Thyroid gland (tissue), 4 donors: ENCODE measurements around the gene GRM2. TPM values are rescaled to one million over a fixed set of nuclear protein-coding genes. Genes with fewer than 3 reads are reported as not detected.

ENCODE experiments used
- DNase-seq, 2 donors: peaks; one replicate each; pipeline ENCODE4 v3.0.0-alpha.2; 2019
- H3K27ac ChIP-seq, 3 donors: fragments of 200-600 bp; sonication (generic); 1 replicate in 2 of 3; 2 replicates in 1 of 3; pipeline ENCODE4 v1.5.1; 2016 to 2019; ENCODE audit warnings: mild to moderate bottlenecking in 1 of 3, moderate library complexity in 1 of 3
- H3K27me3 ChIP-seq: fragments of 200-600 bp; sonication (generic); one replicate; pipeline ENCODE4 v1.5.1; 2019
- H3K36me3 ChIP-seq, 2 donors: fragments of 200-600 bp; sonication (generic); one replicate each; pipeline ENCODE4 v1.5.1; 2016 to 2019
- H3K4me1 ChIP-seq, 2 donors: fragments of 200-600 bp; sonication (generic); one replicate each; pipeline ENCODE4 v1.5.1; 2017 to 2019
- H3K4me3 ChIP-seq, 3 donors: fragments of 200-600 bp; sonication (generic); replicated peaks in 1 of 3; 1 replicate in 2 of 3; 2 replicates in 1 of 3; pipeline ENCODE4 v1.5.1; 2016; ENCODE audit warnings: mild to moderate bottlenecking in 1 of 3
- H3K9me3 ChIP-seq: fragments of 200-600 bp; sonication (generic); one replicate; pipeline ENCODE4 v1.5.1; 2017
- POLR2A ChIP-seq, 2 donors: fragments of 450-650 bp; IDR thresholded peaks; one replicate each; pipeline ENCODE4 v1.6.1; 2017; ENCODE audit warnings: antibody characterized with exemption in 2 of 2, mild to moderate bottlenecking in 2 of 2, moderate library complexity in 1 of 2
- WGBS, 2 donors: methylation state at CpG; one replicate each; pipeline ENCODE4 v1.1.5; 2017; 5-methylcytosine and 5-hydroxymethylcytosine counted together
- intact Hi-C: fragments of 100-400 bp; cut with DNase I; formaldehyde crosslinking; loops from one replicate; pipeline ENCODE4 v1.15.1; 2023
- total RNA-seq, 4 donors: library from RNA; depleted of rRNA; stranded (reverse); fragments of >200 nt; gene quantifications; one replicate each; pipeline ENCODE4 v1.2.3, GENCODE V29; 2016
- TF ChIP-seq, protein P1 (sequence below), 6 experiments: fragments of 200-600 bp in 3 of 6; fragments of 450-650 bp in 3 of 6; sonication (generic) in 3 of 6; IDR thresholded peaks; one replicate each; pipeline ENCODE4 v1.5.1; 2016 to 2019; ENCODE audit warnings: antibody characterized with exemption in 6 of 6, mild to moderate bottlenecking in 2 of 6, inconsistent platforms in 1 of 6, moderate library complexity in 1 of 6

GRM2 gene
- total RNA-seq, 4 donors from 2014 or later: 0.20 to 0.81 (median 0.45) TPM; not detected in 1

DNA sequence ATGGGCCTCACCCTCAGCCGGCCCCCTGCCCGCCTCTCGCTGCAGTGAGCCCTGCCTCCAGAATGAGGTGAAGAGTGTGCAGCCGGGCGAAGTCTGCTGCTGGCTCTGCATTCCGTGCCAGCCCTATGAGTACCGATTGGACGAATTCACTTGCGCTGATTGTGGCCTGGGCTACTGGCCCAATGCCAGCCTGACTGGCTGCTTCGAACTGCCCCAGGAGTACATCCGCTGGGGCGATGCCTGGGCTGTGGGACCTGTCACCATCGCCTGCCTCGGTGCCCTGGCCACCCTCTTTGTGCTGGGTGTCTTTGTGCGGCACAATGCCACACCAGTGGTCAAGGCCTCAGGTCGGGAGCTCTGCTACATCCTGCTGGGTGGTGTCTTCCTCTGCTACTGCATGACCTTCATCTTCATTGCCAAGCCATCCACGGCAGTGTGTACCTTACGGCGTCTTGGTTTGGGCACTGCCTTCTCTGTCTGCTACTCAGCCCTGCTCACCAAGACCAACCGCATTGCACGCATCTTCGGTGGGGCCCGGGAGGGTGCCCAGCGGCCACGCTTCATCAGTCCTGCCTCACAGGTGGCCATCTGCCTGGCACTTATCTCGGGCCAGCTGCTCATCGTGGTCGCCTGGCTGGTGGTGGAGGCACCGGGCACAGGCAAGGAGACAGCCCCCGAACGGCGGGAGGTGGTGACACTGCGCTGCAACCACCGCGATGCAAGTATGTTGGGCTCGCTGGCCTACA is 8.5 kb downstream of the GRM2 start:
- intact Hi-C loops: no loop called here
- H3K9me3 ChIP-seq: no peaks in the 10 kb centered on the region

DNA sequence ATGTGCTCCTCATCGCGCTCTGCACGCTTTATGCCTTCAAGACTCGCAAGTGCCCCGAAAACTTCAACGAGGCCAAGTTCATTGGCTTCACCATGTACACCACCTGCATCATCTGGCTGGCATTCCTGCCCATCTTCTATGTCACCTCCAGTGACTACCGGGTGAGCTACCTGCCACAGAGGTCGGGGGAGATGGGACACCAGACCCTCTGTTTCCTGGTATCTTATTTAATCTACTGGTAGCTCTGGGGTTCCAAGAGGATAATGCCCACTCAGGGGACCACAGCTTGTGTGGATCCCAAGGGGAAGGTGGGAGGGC is 9.1 kb downstream of the GRM2 start:
- no peaks in the 10 kb centered on the region for H3K36me3 ChIP-seq
- WGBS, 2 donors: 96 to 98% methylated on average over 8 of the region's 8 CpGs
- H3K9me3 ChIP-seq: no peaks in the 10 kb centered on the region
- H3K4me3 ChIP-seq: no peak overlapping the region
- TF ChIP-seq POLR2A (IDR thresholded peaks at IDR 0.05): no peak
- TF ChIP-seq, protein P1, sequence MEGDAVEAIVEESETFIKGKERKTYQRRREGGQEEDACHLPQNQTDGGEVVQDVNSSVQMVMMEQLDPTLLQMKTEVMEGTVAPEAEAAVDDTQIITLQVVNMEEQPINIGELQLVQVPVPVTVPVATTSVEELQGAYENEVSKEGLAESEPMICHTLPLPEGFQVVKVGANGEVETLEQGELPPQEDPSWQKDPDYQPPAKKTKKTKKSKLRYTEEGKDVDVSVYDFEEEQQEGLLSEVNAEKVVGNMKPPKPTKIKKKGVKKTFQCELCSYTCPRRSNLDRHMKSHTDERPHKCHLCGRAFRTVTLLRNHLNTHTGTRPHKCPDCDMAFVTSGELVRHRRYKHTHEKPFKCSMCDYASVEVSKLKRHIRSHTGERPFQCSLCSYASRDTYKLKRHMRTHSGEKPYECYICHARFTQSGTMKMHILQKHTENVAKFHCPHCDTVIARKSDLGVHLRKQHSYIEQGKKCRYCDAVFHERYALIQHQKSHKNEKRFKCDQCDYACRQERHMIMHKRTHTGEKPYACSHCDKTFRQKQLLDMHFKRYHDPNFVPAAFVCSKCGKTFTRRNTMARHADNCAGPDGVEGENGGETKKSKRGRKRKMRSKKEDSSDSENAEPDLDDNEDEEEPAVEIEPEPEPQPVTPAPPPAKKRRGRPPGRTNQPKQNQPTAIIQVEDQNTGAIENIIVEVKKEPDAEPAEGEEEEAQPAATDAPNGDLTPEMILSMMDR (IDR thresholded peaks at IDR 0.05): no peak
- intact Hi-C loops: no loop called here
- no peaks in the 10 kb centered on the region for H3K27me3 ChIP-seq
- H3K4me1 ChIP-seq: no peaks in the 10 kb centered on the region
- no peak for DNase-seq
- H3K27ac ChIP-seq: no peak overlapping the region

More for the DNA sequence above, 8.5 kb downstream of the GRM2 start:
- Histone ChIP-seq H3K36me3 (no peaks in the 10 kb centered on the region), H3K4me1 (no peaks in the 10 kb centered on the region), H3K4me3 (no peak overlapping the region), H3K27ac (no peak overlapping the region), H3K27me3 (no peaks in the 10 kb centered on the region)
- peak in 1 of 2 donors; percentile 20 for DNase-seq
- TF ChIP-seq, protein P1 (IDR thresholded peaks at IDR 0.05): no peak
- no peak for TF ChIP-seq POLR2A (IDR thresholded peaks at IDR 0.05)
- WGBS, 2 donors: 86 to 94% methylated on average over 18 to 31 of the region's 36 CpGs

DNA sequence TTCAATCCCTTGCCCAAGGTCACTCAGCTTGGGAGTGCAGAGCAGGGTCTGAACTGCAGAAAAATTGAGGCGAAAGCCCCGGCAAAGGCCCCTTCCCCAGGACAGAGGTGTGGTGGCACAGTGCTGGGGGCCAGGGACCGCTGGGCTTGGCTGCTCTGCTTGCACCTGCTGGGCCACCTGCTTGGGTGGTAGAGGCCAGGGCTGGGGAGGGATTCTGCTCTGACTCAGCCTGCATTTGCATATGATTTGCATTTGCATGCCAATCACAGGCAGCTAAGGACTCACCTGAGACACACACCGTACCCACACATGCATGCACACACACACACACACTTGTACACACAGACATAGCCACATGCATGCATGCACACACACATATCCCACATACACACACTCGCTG is 9.9 kb downstream of the GRM2 start:
- Histone ChIP-seq H3K27ac (no peak overlapping the region), H3K4me3 (no peak overlapping the region), H3K4me1 (no peaks in the 10 kb centered on the region), H3K27me3 (no peaks in the 10 kb centered on the region), H3K36me3 (no peaks in the 10 kb centered on the region), H3K9me3 (no peaks in the 10 kb centered on the region)
- no peak for TF ChIP-seq POLR2A (IDR thresholded peaks at IDR 0.05)
- TF ChIP-seq, protein P1 (IDR thresholded peaks at IDR 0.05): no peak
- no peak for DNase-seq
- WGBS, 2 donors: 86 to 89% methylated on average over 5 of the region's 5 CpGs
- intact Hi-C loops: no loop called here

DNA sequence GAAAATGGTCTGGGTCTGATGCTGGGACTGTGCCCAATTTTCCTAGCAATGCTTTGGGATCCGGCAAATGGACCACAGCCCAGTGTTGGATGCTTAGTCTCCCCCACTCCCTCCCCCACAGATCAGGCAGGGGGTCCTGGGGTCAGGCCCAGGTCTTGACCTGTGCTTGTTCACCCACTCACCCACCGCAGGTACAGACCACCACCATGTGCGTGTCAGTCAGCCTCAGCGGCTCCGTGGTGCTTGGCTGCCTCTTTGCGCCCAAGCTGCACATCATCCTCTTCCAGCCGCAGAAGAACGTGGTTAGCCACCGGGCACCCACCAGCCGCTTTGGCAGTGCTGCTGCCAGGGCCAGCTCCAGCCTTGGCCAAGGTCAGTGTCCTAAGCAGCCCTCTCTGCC is 10.6 kb downstream of the GRM2 start:
- H3K4me3 ChIP-seq: no peak overlapping the region
- 85 to 91% methylated on average over 8 to 10 of the region's 10 CpGs for WGBS, 2 donors
- H3K4me1 ChIP-seq: no peaks in the 10 kb centered on the region
- no peaks in the 10 kb centered on the region for H3K36me3 ChIP-seq
- DNase-seq: no peak
- no peaks in the 10 kb centered on the region for H3K9me3 ChIP-seq
- TF ChIP-seq POLR2A (IDR thresholded peaks at IDR 0.05): no peak
- TF ChIP-seq, protein P1 (IDR thresholded peaks at IDR 0.05): no peak
- H3K27ac ChIP-seq: no peak overlapping the region
- H3K27me3 ChIP-seq: no peaks in the 10 kb centered on the region
- intact Hi-C loops: no loop called here

DNA sequence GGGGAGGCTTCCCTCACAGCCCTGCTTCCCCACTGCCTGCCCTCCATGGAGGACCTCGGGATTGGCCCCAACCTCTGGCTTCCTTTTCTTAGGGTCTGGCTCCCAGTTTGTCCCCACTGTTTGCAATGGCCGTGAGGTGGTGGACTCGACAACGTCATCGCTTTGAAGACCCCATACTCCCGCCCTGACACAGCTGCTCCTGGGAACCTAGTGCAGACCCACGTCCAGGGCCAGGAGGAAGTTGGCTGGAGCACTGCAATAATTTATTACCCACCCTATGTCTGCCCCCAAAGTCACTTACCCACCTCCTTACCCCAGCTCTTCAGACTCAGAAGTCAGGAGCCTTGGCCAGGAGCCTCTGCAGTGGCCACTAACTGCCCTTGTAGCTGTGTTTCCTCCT is 11.1 kb downstream of the GRM2 start:
- 90 to 92% methylated on average over 7 of the region's 7 CpGs for WGBS, 2 donors
- no peak for DNase-seq
- Histone ChIP-seq H3K27ac (no peak overlapping the region), H3K36me3 (no peaks in the 10 kb centered on the region), H3K4me3 (no peak overlapping the region), H3K9me3 (no peaks in the 10 kb centered on the region), H3K27me3 (no peaks in the 10 kb centered on the region), H3K4me1 (no peaks in the 10 kb centered on the region)
- TF ChIP-seq POLR2A (IDR thresholded peaks at IDR 0.05): no peak
- TF ChIP-seq, protein P1 (IDR thresholded peaks at IDR 0.05): no peak
- intact Hi-C loops: no loop called here
